GM12891 (cell line): Measurements from ENCODE around the gene PRAF2.

ENCODE experiments used
- POLR2A ChIP-seq: IDR thresholded peaks from 2 replicates; pipeline ENCODE4 v1.6.1; 2011; ENCODE audit warnings: low read depth, low read length, control low read depth
- POLR2AphosphoS5 ChIP-seq: IDR thresholded peaks from 2 replicates; pipeline ENCODE4 v1.6.1; 2011; ENCODE audit warnings: low read depth, low read length, control low read depth
- TAF1 ChIP-seq: IDR thresholded peaks from 2 replicates; pipeline ENCODE4 v1.6.1; 2011; ENCODE audit warnings: low read depth, low read length, control low read depth

GRCh38 chrX:49069038-49069437 lies 4.8 kb downstream of the PRAF2 start:
- no peak for TF ChIP-seq POLR2A
- TF ChIP-seq POLR2AphosphoS5: no peak
- no peak for TF ChIP-seq TAF1
